Measurements from ENCODE around the gene HTRA3.

The HTRA3 gene

DNA sequence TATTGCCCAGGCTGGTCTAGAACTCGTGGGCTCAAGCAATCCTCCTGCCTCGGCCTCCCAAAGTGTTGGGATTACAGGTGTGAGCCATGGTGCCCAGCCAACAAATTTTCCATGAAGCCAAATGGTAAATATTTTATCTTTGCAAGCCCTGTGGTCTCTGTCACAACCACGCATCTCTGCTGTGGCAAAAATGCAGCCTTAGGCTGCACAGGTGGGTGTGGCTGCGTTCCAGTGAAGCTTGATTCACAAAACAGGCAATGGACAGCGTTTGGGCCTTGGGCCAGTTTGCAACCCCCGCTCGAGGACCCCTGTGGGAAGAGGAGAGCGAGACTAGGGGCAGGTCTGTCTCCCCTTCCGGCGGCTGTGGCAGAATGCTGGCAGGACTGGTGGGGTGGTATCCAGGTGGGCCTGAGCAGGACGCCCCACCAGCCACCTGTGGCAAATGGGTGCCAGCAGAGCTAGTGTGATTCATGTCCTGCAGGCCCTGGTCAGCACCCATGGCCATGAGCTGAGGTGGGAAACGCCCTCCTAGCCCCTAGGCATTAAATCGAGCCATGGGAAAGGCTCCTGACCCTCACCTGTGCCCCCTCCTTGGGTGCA is 19.7 kb downstream of the HTRA3 start:
- no peak overlapping the region for H3K27ac ChIP-seq
- TF ChIP-seq ZFX (IDR thresholded peaks at IDR 0.05) = no peak

DNA sequence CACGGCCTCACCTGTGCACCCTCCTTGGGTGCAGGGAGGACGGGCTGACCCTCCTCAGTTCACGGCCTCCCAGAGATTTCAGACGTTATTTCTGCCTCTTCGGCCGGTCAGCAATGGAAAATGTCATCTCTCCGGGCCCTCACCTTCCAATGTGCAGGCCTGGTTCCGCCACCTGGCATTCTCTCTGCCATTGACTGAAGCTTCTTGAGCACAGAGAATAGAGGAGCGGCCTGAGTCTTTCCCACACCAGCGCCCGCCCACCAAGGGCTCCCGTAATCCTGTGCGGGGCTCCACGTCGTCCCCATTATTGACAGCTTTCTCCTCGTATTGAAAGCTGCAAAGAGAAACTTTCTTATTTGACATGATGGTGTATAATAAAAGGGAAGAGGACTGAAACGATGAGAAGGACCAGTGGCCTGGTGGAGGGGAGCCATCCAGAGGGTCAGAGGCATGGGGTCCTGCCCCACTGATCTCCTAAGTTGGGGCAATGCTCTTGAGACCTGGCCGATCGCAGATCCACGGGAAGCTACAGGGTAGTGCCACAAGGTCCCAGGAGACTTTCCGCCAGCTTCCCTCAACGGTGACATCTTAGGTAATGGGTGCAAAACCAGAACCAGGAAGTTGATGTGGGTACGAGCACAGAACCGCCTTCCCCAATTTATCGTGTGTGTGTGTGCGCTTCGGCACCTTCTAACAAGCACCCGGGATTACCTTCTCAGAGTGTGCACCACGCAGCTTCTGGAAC is 20.6 kb downstream of the HTRA3 start:
- TF ChIP-seq, protein P1, sequence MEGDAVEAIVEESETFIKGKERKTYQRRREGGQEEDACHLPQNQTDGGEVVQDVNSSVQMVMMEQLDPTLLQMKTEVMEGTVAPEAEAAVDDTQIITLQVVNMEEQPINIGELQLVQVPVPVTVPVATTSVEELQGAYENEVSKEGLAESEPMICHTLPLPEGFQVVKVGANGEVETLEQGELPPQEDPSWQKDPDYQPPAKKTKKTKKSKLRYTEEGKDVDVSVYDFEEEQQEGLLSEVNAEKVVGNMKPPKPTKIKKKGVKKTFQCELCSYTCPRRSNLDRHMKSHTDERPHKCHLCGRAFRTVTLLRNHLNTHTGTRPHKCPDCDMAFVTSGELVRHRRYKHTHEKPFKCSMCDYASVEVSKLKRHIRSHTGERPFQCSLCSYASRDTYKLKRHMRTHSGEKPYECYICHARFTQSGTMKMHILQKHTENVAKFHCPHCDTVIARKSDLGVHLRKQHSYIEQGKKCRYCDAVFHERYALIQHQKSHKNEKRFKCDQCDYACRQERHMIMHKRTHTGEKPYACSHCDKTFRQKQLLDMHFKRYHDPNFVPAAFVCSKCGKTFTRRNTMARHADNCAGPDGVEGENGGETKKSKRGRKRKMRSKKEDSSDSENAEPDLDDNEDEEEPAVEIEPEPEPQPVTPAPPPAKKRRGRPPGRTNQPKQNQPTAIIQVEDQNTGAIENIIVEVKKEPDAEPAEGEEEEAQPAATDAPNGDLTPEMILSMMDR (conservative IDR thresholded peaks at IDR 0.05) = no peak
- TF ChIP-seq ZFX (IDR thresholded peaks at IDR 0.05) = no peak
- H3K27ac ChIP-seq = no peak overlapping the region

DNA sequence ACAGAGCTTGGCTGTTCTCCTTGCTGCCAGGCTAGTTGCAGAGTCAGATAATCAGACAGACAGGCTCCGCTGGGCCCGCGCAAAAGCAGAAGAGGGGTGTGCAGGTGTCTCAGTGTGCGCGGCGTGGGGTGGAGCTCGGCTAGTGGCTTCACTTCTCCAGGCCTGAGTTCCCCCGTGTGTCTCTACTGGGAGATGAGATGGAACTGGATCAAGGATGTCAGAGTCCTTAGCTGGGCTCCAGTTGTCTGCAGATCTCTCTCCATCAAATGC is 21.1 kb downstream of the HTRA3 start:
- TF ChIP-seq, protein P1 (conservative IDR thresholded peaks at IDR 0.05) = no peak
- TF ChIP-seq ZFX (IDR thresholded peaks at IDR 0.05) = no peak
- no peak overlapping the region for H3K27ac ChIP-seq

DNA sequence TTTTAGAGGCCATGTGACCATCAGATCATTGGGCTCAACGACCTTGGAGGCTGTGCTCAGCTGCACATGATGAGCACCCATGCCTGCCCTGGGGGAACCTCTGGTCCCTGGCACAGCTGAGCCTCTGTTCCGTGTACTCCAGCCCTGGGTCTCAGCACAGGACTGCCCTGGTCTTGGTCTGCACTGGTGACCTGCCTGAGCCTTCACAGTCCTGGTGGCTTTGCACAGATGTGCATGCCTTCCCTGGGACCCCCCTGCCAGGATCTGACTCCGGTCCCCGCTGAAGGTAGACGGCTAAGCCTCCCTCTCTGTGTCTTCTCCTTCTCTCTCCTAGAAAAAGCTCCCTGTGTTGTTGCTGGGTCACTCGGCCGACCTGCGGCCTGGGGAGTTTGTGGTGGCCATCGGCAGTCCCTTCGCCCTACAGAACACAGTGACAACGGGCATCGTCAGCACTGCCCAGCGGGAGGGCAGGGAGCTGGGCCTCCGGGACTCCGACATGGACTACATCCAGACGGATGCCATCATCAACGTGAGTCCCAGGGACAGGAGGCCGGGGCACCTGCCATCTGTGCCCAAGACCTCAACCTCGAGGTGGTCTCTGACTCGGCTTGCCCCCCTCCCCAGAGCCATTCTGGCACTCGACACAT is 21.6 kb downstream of the HTRA3 start:
- H3K27ac ChIP-seq = no peak overlapping the region
- TF ChIP-seq, protein P1 (conservative IDR thresholded peaks at IDR 0.05) = no peak
- TF ChIP-seq ZFX (IDR thresholded peaks at IDR 0.05) = no peak

DNA sequence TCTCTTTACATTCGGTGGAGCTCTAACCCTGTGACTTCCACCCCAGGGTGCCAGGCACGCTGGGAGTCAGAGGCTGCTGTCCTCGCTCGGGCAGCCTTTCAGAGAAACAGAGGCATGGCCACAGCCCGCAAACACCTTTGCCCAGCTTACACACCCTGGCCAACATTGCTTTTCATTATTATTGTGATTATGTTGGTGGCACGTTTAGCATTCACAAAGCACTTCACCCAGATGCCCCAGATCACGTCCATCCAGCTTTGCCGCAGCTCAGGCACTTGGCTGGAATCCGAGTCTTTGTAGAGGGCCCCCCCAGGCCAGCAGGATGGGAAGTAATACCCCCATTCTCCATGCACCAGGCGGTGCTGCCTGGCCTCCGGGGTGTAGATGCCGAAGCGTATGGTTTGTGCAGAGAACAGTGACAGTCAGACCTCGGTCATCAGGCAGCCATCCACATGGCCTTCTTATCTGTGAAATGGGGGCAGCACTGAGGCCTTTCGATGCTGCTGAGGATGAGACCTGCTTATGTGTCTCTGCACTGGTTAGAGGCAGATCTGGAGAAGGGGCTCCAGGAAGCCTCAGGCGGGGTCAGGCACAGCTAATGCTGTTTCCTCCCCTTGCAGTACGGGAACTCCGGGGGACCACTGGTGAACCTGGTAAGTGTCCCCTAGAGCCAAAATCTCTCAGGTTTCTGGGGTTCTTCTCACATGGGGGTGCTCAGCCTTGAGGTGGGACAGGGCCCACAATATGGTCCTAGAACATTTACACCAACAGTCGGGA is 22.3 kb downstream of the HTRA3 start:
- TF ChIP-seq, protein P1 (conservative IDR thresholded peaks at IDR 0.05) = no peak
- TF ChIP-seq ZFX (IDR thresholded peaks at IDR 0.05) = no peak

DNA sequence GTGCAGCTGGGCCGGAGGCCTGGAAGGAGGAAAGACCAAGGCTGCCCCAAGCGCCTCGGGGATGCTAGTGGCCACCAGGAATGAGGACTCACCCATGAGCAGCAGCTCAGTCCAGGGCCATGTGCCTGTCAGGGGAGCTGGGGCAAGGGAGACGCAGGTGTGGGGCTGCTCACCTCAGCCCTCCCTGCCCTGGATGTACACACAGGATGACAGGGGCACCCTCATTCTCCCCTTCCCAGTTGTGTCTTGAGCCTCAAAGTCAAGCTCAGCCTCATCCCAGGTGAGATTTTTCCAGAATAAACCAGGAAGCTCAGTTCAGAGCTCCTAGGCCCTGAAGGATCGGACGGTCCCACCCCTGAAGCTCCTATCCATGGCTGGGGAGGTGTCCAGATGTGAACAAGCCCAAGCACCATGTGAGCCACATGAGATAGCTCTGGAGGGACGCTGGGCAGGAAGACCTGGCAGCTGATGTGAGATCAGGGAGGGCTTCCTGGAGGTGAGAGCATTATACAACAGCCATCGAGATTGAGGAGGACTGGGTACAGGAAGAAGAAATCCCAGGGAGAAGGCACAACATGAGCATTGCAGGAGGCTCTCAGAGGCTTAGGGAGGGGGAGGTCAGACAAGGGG is 23.0 kb downstream of the HTRA3 start:
- TF ChIP-seq ZFX (IDR thresholded peaks at IDR 0.05) = no peak
- TF ChIP-seq, protein P1 (conservative IDR thresholded peaks at IDR 0.05) = no peak
- no peak overlapping the region for H3K27ac ChIP-seq

More for the DNA sequence above, 22.3 kb downstream of the HTRA3 start:
- H3K27ac ChIP-seq = no peak overlapping the region

DNA sequence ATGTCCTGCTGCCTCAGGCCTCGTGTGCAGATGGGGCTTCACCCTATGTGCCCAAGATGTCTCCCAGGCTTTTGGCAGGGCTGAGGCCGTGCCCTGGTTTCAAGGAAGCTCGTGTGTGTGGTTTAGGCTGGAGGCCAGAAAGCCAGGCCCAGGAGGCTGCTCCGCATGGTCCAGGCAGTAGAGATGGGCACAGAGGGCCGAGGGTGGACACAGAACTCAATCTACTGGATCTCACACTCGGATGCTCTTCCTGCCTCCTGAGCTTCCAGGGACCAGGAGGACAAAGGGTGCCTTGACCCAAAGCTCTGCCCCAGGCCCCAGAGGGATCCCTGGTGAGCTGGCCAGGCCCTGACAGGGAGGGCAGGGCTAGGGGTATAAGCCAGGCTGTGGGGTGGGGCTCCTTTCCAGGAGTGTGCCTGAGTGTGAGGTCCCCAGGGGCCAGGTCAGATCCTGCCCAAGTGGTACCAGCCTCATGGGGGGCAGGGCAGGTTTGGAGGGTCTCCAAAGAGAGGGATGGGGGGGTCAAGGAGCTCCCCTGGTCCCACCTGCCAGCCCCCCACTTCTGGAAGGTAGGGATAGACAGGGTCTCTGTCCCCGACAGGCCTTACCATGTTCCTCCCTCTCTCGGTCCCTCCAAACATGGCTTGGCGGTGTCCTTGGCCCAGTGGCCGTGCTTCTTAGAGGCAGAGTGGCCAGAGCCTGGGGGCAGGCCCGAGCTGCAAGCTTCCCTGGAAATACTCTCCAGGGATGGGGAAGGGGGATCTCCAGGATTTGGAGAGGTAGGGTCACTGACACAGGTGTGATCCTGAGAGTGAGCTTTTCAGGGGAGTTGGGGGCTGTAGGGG is 23.8 kb downstream of the HTRA3 start:
- no peak for TF ChIP-seq ZFX (IDR thresholded peaks at IDR 0.05)
- TF ChIP-seq, protein P1 (conservative IDR thresholded peaks at IDR 0.05) = no peak
- H3K27ac ChIP-seq = no peak overlapping the region
